Uterus (tissue), 2 donors: ENCODE results near the gene WDR27.

Experiments
- POLR2A ChIP-seq, 2 donors: fragments of 450-650 bp; IDR thresholded peaks; one replicate each; pipeline ENCODE4 v1.6.1; 2016; ENCODE audit warnings: antibody characterized with exemption in 2 of 2, mild to moderate bottlenecking in 1 of 2, moderate library complexity in 1 of 2
- TF ChIP-seq, protein P1 (sequence below), 4 experiments: fragments of 200-600 bp in 2 of 4; fragments of 450-650 bp in 2 of 4; sonication (generic) in 2 of 4; IDR thresholded peaks; one replicate each; pipeline ENCODE4 v1.5.1; 2016 to 2019; ENCODE audit warnings: antibody characterized with exemption in 4 of 4, mild to moderate bottlenecking in 2 of 4, moderate library complexity in 1 of 4

DNA sequence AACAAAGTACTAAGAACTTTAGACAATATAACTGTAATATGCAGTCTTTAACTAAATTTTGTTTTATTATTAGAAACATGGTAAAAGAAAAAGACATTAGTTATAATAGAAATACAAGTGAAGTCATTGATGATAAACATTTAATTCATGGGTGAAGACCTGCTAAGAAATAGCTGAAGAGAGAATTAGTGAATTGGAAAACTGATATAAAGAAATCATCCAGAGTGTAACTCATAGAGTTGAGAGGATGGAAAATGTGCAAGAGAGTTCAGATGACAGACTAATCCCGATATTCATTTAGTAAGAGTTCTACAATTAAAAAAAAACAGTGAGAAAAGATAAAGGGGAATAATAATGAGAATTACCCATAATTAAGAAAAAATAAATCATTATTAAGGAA is 227.5 kb downstream of the WDR27 start:
- TF ChIP-seq POLR2A (IDR thresholded peaks at IDR 0.05): no peak
- TF ChIP-seq, protein P1, sequence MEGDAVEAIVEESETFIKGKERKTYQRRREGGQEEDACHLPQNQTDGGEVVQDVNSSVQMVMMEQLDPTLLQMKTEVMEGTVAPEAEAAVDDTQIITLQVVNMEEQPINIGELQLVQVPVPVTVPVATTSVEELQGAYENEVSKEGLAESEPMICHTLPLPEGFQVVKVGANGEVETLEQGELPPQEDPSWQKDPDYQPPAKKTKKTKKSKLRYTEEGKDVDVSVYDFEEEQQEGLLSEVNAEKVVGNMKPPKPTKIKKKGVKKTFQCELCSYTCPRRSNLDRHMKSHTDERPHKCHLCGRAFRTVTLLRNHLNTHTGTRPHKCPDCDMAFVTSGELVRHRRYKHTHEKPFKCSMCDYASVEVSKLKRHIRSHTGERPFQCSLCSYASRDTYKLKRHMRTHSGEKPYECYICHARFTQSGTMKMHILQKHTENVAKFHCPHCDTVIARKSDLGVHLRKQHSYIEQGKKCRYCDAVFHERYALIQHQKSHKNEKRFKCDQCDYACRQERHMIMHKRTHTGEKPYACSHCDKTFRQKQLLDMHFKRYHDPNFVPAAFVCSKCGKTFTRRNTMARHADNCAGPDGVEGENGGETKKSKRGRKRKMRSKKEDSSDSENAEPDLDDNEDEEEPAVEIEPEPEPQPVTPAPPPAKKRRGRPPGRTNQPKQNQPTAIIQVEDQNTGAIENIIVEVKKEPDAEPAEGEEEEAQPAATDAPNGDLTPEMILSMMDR (IDR thresholded peaks at IDR 0.05): no peak
